Measurements from ENCODE around the gene SLC27A2.
"Not testable (repeated sequence)": the region's sequence is repeated elsewhere in the genome, so short reads cannot be mapped to it uniquely, and the experiment has no call there.

SLC27A2 gene

GRCh38 chr15:50181969-50182218 is at the start of gene SLC27A2:
Gene SLC27A2, plus strand, starts transcription at chr15:50182196. Its CDS starts 232 bp downstream, at chr15:50182428.
- no peak for DNase-seq

DNA sequence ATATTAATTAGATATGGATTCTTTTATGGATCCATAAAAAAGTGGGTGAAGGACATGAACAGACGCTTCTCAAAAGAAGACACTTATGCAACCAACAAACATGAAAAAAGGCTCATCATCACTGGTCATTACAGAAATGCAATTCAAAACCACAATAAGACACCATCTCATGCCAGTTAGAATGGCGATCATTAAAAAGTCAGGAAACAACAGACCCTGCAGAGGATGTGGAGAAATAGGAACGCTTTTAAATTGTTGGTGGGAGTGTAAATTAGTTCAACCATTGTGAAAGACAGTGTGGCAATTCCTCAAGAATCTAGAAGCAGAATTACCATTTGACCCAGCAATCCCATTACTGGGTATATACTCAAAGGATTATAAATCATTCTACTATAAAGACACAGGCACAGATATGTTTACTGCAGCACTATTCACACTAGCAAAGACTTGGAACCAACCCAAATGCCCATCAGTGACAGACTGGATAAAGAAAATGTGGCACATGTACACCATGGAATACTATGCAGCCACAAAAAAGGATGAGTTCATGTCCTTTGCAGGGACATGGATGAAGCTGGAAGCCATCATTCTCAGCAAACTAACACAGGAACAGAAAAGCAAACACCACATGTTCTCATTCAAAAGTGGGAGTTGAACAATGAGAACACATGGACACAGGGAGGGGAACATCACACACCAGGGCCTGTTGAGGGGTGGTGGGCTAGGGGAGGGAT is 49.6 kb upstream of the SLC27A2 start:
- not testable (repeated sequence) for DNase-seq

- no peak for DNase-seq
These were observed 47.4 kb upstream of the SLC27A2 start for GRCh38 chr15:50134524-50135024.

DNA sequence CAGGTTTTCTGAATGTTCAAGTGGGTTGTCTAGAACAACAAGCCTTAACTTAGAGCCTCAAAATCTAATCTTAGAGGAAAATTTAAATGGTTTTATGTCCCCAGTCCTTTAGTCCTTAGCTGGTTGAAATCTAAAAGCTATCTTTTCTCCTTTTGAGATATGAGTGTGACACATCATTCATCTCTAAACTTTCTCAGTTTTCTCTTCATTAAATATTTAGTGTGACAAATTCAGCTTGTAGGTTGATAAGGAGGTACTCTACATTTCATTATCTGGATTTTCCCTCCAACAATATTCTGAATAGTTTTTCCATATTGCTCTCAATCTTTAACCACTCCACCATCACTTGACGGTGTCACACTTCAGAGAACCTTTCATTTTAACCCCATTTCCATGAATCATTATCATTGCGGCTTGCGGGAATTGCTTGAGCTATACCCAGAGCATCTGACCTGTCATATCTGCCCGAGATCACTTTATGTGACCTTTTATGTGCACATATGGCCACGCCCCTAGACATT is 46.9 kb upstream of the SLC27A2 start:
- DNase-seq: no peak

DNA sequence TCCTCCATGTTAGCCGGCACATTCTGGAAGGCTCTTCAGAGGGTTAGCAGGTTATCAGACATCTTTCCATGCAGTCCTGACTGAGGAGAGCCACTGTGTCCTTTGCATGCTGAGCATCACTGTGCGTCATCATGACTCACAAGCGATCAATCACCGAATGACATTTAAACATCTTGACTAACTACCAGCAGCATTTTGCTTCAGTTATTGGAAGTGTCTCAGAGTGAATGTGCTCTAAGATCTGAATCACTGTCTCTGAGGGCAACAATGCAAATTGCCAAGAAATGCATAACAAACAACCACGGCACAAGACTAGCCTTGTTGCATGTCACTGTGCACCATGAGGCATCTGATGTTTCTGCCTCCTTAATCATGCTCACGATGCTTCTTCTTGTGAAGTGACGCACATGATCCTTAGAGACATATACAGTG is 44.6 kb upstream of the SLC27A2 start:
- DNase-seq: no peak

GRCh38 chr15:50137893-50138292 is 44.1 kb upstream of the SLC27A2 start:
- no peak for DNase-seq

DNA sequence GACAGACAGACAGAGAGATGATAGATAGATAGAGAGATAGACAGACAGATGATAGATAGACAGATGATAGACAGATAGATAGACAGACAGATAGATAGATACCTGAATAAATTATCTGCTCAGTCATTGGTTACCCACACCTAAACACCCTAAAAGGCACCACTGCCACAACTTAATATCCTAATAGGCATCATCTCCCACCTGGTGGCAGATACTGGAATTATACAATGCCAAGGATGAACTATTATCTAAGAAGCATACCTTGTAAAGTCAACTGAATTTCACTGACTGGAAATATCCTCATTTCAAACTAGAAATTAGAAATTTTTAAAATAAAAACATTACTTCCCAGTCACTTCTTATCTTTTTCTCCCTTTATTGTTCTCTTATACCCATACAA is 43.6 kb upstream of the SLC27A2 start:
- DNase-seq: no peak

DNA sequence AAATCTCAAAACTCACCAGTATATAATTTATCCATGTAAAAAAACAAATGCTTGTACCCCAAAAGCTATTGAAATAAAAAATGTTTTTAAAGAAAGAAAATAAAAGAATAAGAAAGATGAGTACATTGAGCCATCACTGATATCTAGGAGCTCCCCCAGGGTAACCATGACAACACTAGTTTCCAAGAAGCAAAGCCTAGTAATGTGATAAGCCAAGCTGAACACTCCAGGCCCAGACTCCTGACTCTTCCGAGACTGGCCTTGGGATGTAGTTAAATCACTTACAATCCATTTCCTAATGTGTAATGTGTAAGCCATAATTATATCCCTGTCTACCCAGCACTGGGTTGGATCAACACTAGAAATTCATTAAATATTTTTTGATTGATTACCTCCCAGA is 41.9 kb upstream of the SLC27A2 start:
- DNase-seq: no peak

DNA sequence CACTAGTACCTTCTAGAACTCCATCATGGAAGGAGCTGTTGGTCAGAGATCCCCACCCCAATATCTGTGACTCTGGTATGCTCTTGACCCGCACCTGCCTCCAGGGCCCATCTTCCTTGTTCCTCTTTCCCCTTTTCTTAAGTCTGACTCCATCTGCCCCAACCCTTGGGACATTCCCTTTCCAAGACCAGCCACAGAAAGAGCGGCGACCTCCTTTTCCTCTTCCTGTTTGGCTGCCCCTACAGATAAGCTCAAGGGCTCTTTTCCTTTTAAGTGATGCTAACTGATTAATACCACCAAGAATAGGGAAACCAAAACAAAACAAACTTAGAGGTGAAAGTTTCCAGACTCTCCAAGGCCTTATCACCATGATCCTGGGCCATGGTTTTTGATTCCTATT is 41.0 kb upstream of the SLC27A2 start:
- DNase-seq: no peak

- no peak for DNase-seq
These were observed 40.1 kb upstream of the SLC27A2 start for GRCh38 chr15:50141856-50142255.

- no peak for DNase-seq
These were observed 38.6 kb upstream of the SLC27A2 start for GRCh38 chr15:50143255-50143860.

DNA sequence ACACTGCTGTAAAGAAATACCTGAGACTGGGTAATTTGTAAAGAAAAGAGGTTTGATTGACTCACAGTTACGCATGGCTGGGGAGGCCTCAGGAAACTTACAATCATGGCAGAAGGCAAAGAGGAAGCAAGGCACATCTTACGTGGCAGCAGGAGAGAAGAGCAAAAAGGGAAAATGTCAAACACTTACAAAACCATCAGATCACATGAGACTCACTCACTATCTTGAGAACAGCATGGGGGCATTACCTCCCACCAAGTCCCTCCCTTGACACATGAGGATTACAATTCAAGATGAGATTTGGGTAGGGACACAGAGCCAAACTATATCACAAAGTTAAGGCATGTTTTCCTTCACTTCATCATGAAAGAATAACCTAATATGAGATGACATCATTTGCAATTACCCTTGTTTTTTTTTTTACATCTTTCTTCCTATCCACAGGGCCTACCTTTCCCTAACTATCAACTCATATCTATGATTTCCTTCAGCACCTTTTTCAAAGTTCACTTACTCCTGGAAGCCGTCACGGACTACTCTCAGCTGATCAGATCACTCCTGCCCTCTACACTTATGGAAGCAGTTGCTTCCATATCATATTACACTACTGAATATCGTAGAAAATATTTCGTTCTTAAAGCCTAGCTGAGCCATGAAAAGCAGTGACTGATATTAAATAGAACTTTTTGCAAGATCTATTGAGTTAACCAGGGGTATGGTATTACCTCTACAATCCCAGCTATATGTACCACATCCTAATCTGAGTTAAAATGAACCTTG is 37.5 kb upstream of the SLC27A2 start:
- no peak for DNase-seq

DNA sequence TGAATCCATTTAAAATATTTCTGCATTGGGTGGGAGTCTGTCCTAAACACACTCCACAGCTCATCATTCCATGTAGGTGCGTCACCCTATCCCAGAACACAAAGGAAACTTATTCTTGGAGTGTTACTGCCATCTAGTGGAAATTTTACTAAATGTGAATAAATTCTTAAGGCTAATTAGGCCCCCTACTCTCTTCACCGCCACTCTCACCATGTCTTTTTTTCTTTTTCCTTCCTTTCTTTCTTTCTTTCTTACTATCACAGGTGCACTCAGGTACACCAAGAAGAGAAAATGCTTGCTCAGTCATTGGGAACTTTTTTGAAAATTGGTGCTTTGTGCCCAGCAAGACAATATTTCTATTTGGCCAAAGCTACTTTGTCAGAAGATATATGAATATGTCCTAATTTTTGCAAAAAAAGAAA is 36.5 kb upstream of the SLC27A2 start:
- peak; percentile 42 for DNase-seq

DNA sequence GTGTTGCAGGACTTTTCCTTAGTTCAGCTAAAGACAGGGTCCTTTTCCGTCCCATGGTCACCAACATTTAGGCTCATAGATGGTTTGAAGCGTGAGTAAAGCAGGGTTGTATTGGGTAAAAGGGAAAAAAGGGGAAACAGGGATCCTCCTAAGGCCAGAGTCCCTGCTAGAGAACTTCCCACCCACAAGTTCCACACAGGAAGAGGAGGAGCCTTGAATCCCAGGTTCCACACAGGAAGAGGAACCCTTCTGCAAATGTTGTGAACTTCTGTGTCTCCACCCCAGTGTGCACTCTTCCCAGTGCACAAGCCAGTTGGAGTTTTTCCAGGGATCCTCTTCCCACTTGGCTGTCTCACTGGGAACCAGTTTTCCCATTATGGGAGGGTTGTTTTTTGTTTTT is 35.4 kb upstream of the SLC27A2 start:
- DNase-seq: no peak

DNA sequence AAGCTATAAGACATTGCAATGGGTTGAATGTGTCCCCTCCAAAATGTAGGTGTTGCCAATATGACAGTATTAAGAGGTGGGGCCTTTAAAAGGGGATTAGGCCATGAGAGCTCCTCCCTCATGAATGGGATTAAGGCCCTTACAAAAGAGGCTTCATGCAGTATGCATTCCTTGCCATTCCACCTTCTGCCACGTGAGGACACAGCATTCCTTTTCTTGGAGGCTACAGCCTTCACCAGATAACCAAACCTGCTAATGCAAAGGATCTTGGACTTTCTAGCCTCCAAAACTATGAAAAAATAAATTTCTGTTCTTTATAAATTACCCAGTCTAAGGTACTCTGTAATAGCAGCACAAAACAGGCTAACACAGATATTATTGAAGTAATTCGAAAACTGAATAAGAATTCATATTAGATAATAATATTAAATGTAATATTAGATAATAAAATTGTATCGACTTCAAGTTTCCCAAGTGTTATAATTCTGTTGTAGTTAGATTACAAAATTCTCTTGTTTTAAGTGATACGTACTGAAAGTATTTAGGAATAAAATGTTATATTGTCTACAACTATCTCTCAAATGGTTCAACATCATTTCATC is 33.5 kb upstream of the SLC27A2 start:
- DNase-seq: no peak

DNA sequence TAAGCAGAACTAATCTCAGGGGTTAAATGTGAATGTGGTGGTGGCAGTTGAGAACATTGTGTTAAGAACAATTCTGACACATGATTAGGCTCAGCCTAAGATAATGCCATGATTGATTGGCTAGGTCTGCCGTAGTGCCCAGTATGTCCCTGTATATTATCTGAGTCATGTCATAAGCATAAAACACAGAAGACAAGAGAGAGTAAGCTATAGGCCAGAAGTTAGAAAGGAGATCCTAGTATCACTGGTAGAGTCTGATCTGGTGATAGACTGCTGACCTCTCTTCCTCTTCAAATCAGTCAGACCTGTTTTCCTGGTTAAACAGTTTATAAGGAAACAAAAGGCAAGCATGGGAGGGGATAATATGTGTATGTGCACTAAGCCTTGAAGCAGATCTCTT is 32.9 kb upstream of the SLC27A2 start:
- no peak for DNase-seq

DNA sequence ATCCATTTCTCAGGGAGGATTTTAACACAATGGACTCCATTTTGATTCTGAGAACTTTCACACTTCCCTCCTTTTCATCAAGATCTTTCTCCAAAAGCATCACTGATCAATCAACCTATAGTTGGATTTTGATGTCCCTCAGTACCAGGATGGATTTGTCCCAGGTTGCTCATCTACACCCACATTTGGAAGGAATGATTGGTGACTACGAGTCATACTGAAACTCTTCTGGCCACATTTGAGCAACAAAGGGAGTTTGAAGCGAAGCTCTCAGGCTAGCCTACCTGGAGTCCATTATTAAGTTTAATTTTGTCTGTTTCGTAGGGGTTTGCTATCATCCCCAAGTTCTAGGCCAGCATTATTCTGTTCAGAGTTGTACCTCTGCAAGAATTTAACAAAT is 31.6 kb upstream of the SLC27A2 start:
- no peak for DNase-seq

DNA sequence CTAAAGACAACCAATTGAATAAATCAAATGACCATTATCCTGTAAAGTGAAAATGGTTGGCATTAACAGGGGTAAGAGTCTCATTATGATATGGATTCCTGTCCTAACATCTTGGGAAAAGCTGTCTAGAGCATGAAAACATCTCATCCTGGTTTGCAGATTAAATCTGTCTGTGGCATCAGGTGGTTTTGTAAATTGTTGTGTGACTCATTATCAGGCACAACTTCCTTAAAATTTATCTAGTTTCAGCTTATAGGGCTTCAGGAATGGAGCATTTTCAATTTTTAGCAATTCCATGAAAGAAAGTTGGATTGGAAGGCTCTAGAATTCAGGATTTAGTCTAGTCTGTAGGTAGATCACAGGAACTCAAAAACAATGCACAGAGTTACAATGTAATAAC is 31.1 kb upstream of the SLC27A2 start:
- no peak for DNase-seq

- no peak for DNase-seq
These were observed 30.5 kb upstream of the SLC27A2 start for GRCh38 chr15:50151476-50151875.

GRCh38 chr15:50158236-50158635 is 23.8 kb upstream of the SLC27A2 start:
- not testable (repeated sequence) for DNase-seq

DNA sequence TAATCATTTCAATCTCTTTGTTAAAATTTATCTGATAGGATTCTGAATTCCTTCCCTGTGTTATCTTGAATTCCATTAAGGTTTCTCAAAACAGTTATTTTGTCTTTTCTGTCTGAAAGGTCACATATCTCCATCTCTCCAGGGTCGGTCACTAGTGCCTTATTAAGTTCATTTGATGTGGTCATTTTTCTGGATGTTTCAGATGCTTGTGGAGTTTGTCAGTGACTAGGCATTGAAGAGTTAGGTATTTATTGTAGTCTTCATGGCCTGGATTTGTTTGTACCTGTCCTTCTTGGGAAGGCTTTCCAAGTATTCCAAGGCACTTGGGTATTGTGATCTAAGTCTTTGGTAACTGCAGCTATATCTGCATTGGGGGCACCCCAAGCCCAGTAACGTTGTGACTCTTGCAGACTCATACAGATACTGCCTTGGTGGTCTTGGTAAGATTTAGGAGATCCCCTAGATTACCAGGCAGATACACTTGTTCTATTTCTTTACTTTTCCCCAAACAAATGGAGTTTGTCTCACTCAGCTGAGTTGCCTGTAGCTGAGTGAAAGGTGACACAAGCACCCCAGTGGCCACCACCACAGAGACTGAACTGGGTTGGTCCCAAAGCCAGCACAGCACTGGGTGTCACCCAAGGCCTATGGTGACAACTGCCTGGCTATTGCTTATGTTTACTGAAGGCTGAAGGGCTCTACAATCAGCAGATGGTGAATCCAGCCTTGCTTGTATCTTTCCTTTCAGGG is 18.9 kb upstream of the SLC27A2 start:
- DNase-seq: no peak

- no peak for DNase-seq
These were observed 18.1 kb upstream of the SLC27A2 start for GRCh38 chr15:50163719-50164410.

Data from NCI-H2029 treated with DMSO at 0.1 percent for 48 hours (cell line).